ENCODE measurements around the gene MLLT1. TPM values are rescaled to one million over a fixed set of nuclear protein-coding genes. Genes with fewer than 3 reads are reported as not detected.
"Not testable (repeated sequence)": the region's sequence is repeated elsewhere in the genome, so short reads cannot be mapped to it uniquely, and the experiment has no call there.

Gene MLLT1
- total RNA-seq, 2 experiments from 2014 or later = 17.5 to 56.0 TPM

- no peak overlapping the region for H3K4me2 ChIP-seq (ENCODE audit: low read length)
- TF ChIP-seq EZH2phosphoT487 (IDR thresholded peaks at IDR 0.05; ENCODE audit: borderline replicate concordance, low read depth, low read length) (no peak), CTCF (conservative IDR thresholded peaks at IDR 0.05; ENCODE audit: low read length) (no peak)
- H3K9me3 ChIP-seq (ENCODE audit: low read length) = no peaks in the 10 kb centered on the region
- no peaks in the 10 kb centered on the region for H3K36me3 ChIP-seq (ENCODE audit: insufficient read depth, low read length)
- no peaks in the 10 kb centered on the region for H3K9me2 ChIP-seq (ENCODE audit: insufficient read depth, low read length)
- POLR2A ChIA-PET = no interaction called here
- H3K79me2 ChIP-seq (ENCODE audit: insufficient read depth, low read depth, low read length) = no peaks in the 10 kb centered on the region
- CTCF ChIA-PET (ENCODE audit: unreplicated experiment) = no interaction called here
- H2AFZ ChIP-seq (ENCODE audit: low read length) = no peak overlapping the region
- no peak overlapping the region for H3K27ac ChIP-seq (ENCODE audit: low read depth, low read length, poor library complexity, severe bottlenecking)
- no peaks in the 10 kb centered on the region for H4K20me1 ChIP-seq (ENCODE audit: insufficient read depth, low read length)
- intact Hi-C loops (cut with micrococcal nuclease; ENCODE audit: unreplicated experiment) = no loop called here
- no peaks in the 10 kb centered on the region for H3K4me1 ChIP-seq (ENCODE audit: insufficient read depth, low read length, poor library complexity, severe bottlenecking)
- no peak overlapping the region for H3K4me3 ChIP-seq (ENCODE audit: low read depth, low read length, poor library complexity, severe bottlenecking)
- no peak for DNase-seq (ENCODE audit: low spot score)
- BruUV-seq (replicated peaks) = no TSS peak
Measured at GRCh38 chr19:6319376-6319775, 39.6 kb upstream of the MLLT1 start.

- TF ChIP-seq CTCF (conservative IDR thresholded peaks at IDR 0.05; ENCODE audit: low read length) (no peak), EZH2phosphoT487 (IDR thresholded peaks at IDR 0.05; ENCODE audit: borderline replicate concordance, low read depth, low read length) (no peak)
- Histone ChIP-seq H4K20me1 (ENCODE audit: insufficient read depth, low read length) (no peaks in the 10 kb centered on the region), H3K4me3 (ENCODE audit: low read depth, low read length, poor library complexity, severe bottlenecking) (no peak overlapping the region), H3K4me2 (ENCODE audit: low read length) (no peak overlapping the region), H3K9me3 (ENCODE audit: low read length) (no peaks in the 10 kb centered on the region), H3K27ac (ENCODE audit: low read depth, low read length, poor library complexity, severe bottlenecking) (no peak overlapping the region), H3K9me2 (ENCODE audit: insufficient read depth, low read length) (no peaks in the 10 kb centered on the region), H3K4me1 (ENCODE audit: insufficient read depth, low read length, poor library complexity, severe bottlenecking) (no peaks in the 10 kb centered on the region), H3K79me2 (ENCODE audit: insufficient read depth, low read depth, low read length) (no peaks in the 10 kb centered on the region), H2AFZ (ENCODE audit: low read length) (no peak overlapping the region), H3K36me3 (ENCODE audit: insufficient read depth, low read length) (no peaks in the 10 kb centered on the region)
- CTCF ChIA-PET (ENCODE audit: unreplicated experiment) = no interaction called here
- POLR2A ChIA-PET = no interaction called here
- no peak for DNase-seq (ENCODE audit: low spot score)
- BruUV-seq (replicated peaks) = no TSS peak
- intact Hi-C loops (cut with micrococcal nuclease; ENCODE audit: unreplicated experiment) = no loop called here
Measured at GRCh38 chr19:6318772-6319171, 39.0 kb upstream of the MLLT1 start.

- CTCF ChIA-PET (ENCODE audit: unreplicated experiment); H3K9me3 ChIP-seq (ENCODE audit: low read length); H3K36me3 ChIP-seq (ENCODE audit: insufficient read depth, low read length); H3K4me3 ChIP-seq (ENCODE audit: low read depth, low read length, poor library complexity, severe bottlenecking); H4K20me1 ChIP-seq (ENCODE audit: insufficient read depth, low read length); intact Hi-C loops (cut with micrococcal nuclease; ENCODE audit: unreplicated experiment); H3K4me1 ChIP-seq (ENCODE audit: insufficient read depth, low read length, poor library complexity, severe bottlenecking); H3K79me2 ChIP-seq (ENCODE audit: insufficient read depth, low read depth, low read length); H2AFZ ChIP-seq (ENCODE audit: low read length); H3K9me2 ChIP-seq (ENCODE audit: insufficient read depth, low read length); DNase-seq (ENCODE audit: low spot score); BruUV-seq (replicated peaks); H3K4me2 ChIP-seq (ENCODE audit: low read length); H3K27ac ChIP-seq (ENCODE audit: low read depth, low read length, poor library complexity, severe bottlenecking); POLR2A ChIA-PET: not testable (repeated sequence)
Measured at GRCh38 chr19:6315646-6316045, 35.9 kb upstream of the MLLT1 start.

Measured in OCI-LY7 (cell line).